BJ (cell line): ENCODE measurements around the gene EXOC3L4. TPM values are rescaled to one million over a fixed set of nuclear protein-coding genes. Genes with fewer than 3 reads are reported as not detected.

ENCODE experiments used
- CTCF ChIA-PET: fragments of 350-600 bp; formaldehyde crosslinking; extraction: SDS; loops from one replicate; lab custom pipeline; 2021; ENCODE audit warnings: antibody characterized with exemption, inconsistent platforms; lab: Yijun Ruan, JAX
- POLR2A ChIA-PET: fragments of 300-600 bp; sonication (Branson Sonifier 250); formaldehyde crosslinking; extraction: SDS; loops from one replicate; lab custom pipeline; 2021; ENCODE audit warnings: antibody characterized with exemption; lab: Charles Lee
- DNase-seq: peaks from one replicate; pipeline ENCODE4 v3.0.0-alpha.2; 2011; ENCODE audit warnings: low read depth
- H3K27me3 ChIP-seq: 2 replicates; pipeline ENCODE4 v1.6.0; 2011; ENCODE audit warnings: low read length; ENCODE audit not compliant: control insufficient read depth, insufficient read depth
- H3K36me3 ChIP-seq: 2 replicates; pipeline ENCODE4 v1.5.1; 2011; ENCODE audit warnings: low read length; ENCODE audit not compliant: control insufficient read depth, insufficient read depth
- H3K4me3 ChIP-seq: 2 replicates; pipeline ENCODE4 v1.5.1; 2011; ENCODE audit warnings: low read depth, mild to moderate bottlenecking, control low read depth, low read length
- CTCF ChIP-seq: IDR thresholded peaks from 2 replicates; pipeline ENCODE4 v1.5.1; 2011; ENCODE audit warnings: low read depth, mild to moderate bottlenecking, control low read depth, inconsistent platforms, low read length, moderate library complexity; ENCODE audit not compliant: insufficient read depth
- polyA plus RNA-seq: library from polyadenylated mRNA; depleted of rRNA; stranded (reverse); fragments of >200 nt; gene quantifications from 2 replicates; pipeline ENCODE4 v1.2.3, GENCODE V29; 2011

The EXOC3L4 gene
- polyA plus RNA-seq, 1 experiment = not detected

GRCh38 chr14:103091041-103091882, 3.3 kb upstream of the EXOC3L4 start:
- POLR2A ChIA-PET = no interaction called here
- Histone ChIP-seq H3K4me3 (peak overlapping the region; percentile 42), H3K36me3 (no peaks in the 10 kb centered on the region), H3K27me3 (no peaks in the 10 kb centered on the region; the same call in 1 of the 2 replicates)
- DNase-seq = no peak
- CTCF ChIA-PET = interaction anchor here (1.0 to 1.8 kb wide), 3 partner anchors 14 to 98 kb away, joined by 3 to 12 read pairs (median 3); no protein-coding TSS in a partner anchor
- TF ChIP-seq CTCF = peak; percentile 58

- peak overlapping the region; percentile 42 for H3K4me3 ChIP-seq
- CTCF ChIA-PET = interaction anchor here (1.0 to 1.8 kb wide), 2 partner anchors 13 to 97 kb away, joined by 3 to 12 read pairs; no protein-coding TSS in a partner anchor
- no peaks in the 10 kb centered on the region for H3K36me3 ChIP-seq
- DNase-seq = no peak
- H3K27me3 ChIP-seq = peaks cover 2% of the 10 kb centered on the region
- POLR2A ChIA-PET = no interaction called here
- TF ChIP-seq CTCF = no peak; the same call in 1 of the 2 replicates
Measured at GRCh38 chr14:103091883-103092222, 2.7 kb upstream of the EXOC3L4 start.

- no peak for TF ChIP-seq CTCF
- peaks cover 8% of the 10 kb centered on the region for H3K27me3 ChIP-seq
- H3K36me3 ChIP-seq = no peaks in the 10 kb centered on the region
- no peak overlapping the region for H3K4me3 ChIP-seq
- no peak for DNase-seq
- POLR2A ChIA-PET = no interaction called here
- CTCF ChIA-PET = interaction anchor here (3.6 kb wide), 1 partner anchor 11 kb away, joined by 52 read pairs; no protein-coding TSS in a partner anchor
Measured at GRCh38 chr14:103093856-103094405, 594 bp upstream of the EXOC3L4 start.

GRCh38 chr14:103095210-103095778, 769 bp downstream of the EXOC3L4 start:
- H3K27me3 ChIP-seq = peaks cover 8% of the 10 kb centered on the region
- ChIA-PET CTCF (interaction anchor here (1.1 to 3.6 kb wide), 3 partner anchors 8 to 10 kb away, joined by 4 to 52 read pairs (median 5); no protein-coding TSS in a partner anchor), POLR2A (no interaction called here)
- no peak for DNase-seq
- no peak for TF ChIP-seq CTCF
- no peaks in the 10 kb centered on the region for H3K36me3 ChIP-seq
- no peak overlapping the region for H3K4me3 ChIP-seq

GRCh38 chr14:103096387-103096786, 1.9 kb downstream of the EXOC3L4 start:
- TF ChIP-seq CTCF = no peak
- ChIA-PET CTCF (interaction anchor here (0.9 to 3.6 kb wide), 6 partner anchors 9 to 196 kb away, joined by 3 to 52 read pairs (median 4); no protein-coding TSS in a partner anchor), POLR2A (interaction anchor here (0.6 kb wide), 1 partner anchor 80 kb away, joined by 6 read pairs; no protein-coding TSS in a partner anchor)
- peaks cover 9% of the 10 kb centered on the region for H3K27me3 ChIP-seq
- no peak for DNase-seq
- no peaks in the 10 kb centered on the region for H3K36me3 ChIP-seq
- H3K4me3 ChIP-seq = no peak overlapping the region
